HuH-7.5 (cell line): Measurements from ENCODE around the gene BRIP1.
"Not testable (repeated sequence)": the region's sequence is repeated elsewhere in the genome, so short reads cannot be mapped to it uniquely, and the experiment has no call there.

Experiments used
- DNase-seq: peaks from one replicate; pipeline ENCODE4 v3.0.0; 2011; ENCODE audit warnings: low spot score

The BRIP1 gene

GRCh38 chr17:61827649-61828395 lies 35.5 kb downstream of the BRIP1 start:
- DNase-seq = no peak

GRCh38 chr17:61826866-61827265 lies 36.5 kb downstream of the BRIP1 start:
- DNase-seq = not testable (repeated sequence)

GRCh38 chr17:61826198-61826597 lies 37.1 kb downstream of the BRIP1 start:
- DNase-seq = not testable (repeated sequence)

- DNase-seq = no peak
Measured at GRCh38 chr17:61825448-61826137, 37.7 kb downstream of the BRIP1 start.

- DNase-seq = no peak
Measured at GRCh38 chr17:61822326-61823285, 40.7 kb downstream of the BRIP1 start.

- no peak for DNase-seq
Measured at GRCh38 chr17:61821655-61822054, 41.7 kb downstream of the BRIP1 start.

GRCh38 chr17:61819265-61819664 lies 44.1 kb downstream of the BRIP1 start:
- DNase-seq = not testable (repeated sequence)

GRCh38 chr17:61818225-61818624 lies 45.1 kb downstream of the BRIP1 start:
- DNase-seq = no peak

- DNase-seq = no peak
Measured at GRCh38 chr17:61817452-61817851, 45.9 kb downstream of the BRIP1 start.

GRCh38 chr17:61816538-61816937 lies 46.8 kb downstream of the BRIP1 start:
- DNase-seq = no peak

GRCh38 chr17:61815863-61816503 lies 47.3 kb downstream of the BRIP1 start:
- no peak for DNase-seq

GRCh38 chr17:61814485-61814884 lies 48.8 kb downstream of the BRIP1 start:
- no peak for DNase-seq

- DNase-seq = no peak
Measured at GRCh38 chr17:61813211-61813610, 50.1 kb downstream of the BRIP1 start.

- DNase-seq = no peak
Measured at GRCh38 chr17:61812747-61813146, 50.6 kb downstream of the BRIP1 start.

GRCh38 chr17:61809816-61810392 lies 53.4 kb downstream of the BRIP1 start:
- no peak for DNase-seq

GRCh38 chr17:61808442-61808841 lies 54.9 kb downstream of the BRIP1 start:
- no peak for DNase-seq

GRCh38 chr17:61806936-61807335 lies 56.4 kb downstream of the BRIP1 start:
- DNase-seq = no peak

- DNase-seq = no peak
Measured at GRCh38 chr17:61806081-61806828, 57.1 kb downstream of the BRIP1 start.

GRCh38 chr17:61805399-61805798 lies 57.9 kb downstream of the BRIP1 start:
- DNase-seq = no peak

GRCh38 chr17:61803796-61804195 lies 59.5 kb downstream of the BRIP1 start:
- DNase-seq = no peak

GRCh38 chr17:61803216-61803615 lies 60.1 kb downstream of the BRIP1 start:
- DNase-seq = no peak
